WERI-Rb-1 (cell line): Measurements from ENCODE around the gene APOBEC3A.
A peak's percentile ranks its signal among the peaks of the same experiment; 100 is the strongest.

Experiments used
- DNase-seq: peaks from one replicate; pipeline ENCODE4 v3.0.0-alpha.2; 2020
- H3K27ac ChIP-seq: fragments of 250-450 bp; sonication (Bioruptor Pico); 2 replicates; pipeline ENCODE4 v1.5.1; 2020; ENCODE audit warnings: mild to moderate bottlenecking, moderate library complexity
- H3K27me3 ChIP-seq: fragments of 250-450 bp; sonication (Bioruptor Pico); 2 replicates; pipeline ENCODE4 v1.5.1; 2021; ENCODE audit warnings: mild to moderate bottlenecking, low read depth, moderate library complexity; ENCODE audit not compliant: insufficient read depth, severe bottlenecking
- H3K36me3 ChIP-seq: fragments of 250-450 bp; sonication (Bioruptor Pico); 2 replicates; pipeline ENCODE4 v1.5.1; 2020; ENCODE audit warnings: mild to moderate bottlenecking, moderate library complexity
- H3K4me3 ChIP-seq: 2 replicates; pipeline ENCODE4 v1.5.1; 2011; ENCODE audit warnings: low read depth, mild to moderate bottlenecking, control low read depth, low read length
- H3K9me3 ChIP-seq: fragments of 250-450 bp; sonication (Bioruptor Pico); 2 replicates; pipeline ENCODE4 v1.5.1; 2021; ENCODE audit warnings: mild to moderate bottlenecking, moderate library complexity; ENCODE audit not compliant: severe bottlenecking
- TF ChIP-seq, protein P1 (sequence below): IDR thresholded peaks from 2 replicates; pipeline ENCODE4 v1.5.1; 2011; ENCODE audit warnings: low read depth, mild to moderate bottlenecking, control low read depth, inconsistent platforms, low read length

APOBEC3A gene

DNA sequence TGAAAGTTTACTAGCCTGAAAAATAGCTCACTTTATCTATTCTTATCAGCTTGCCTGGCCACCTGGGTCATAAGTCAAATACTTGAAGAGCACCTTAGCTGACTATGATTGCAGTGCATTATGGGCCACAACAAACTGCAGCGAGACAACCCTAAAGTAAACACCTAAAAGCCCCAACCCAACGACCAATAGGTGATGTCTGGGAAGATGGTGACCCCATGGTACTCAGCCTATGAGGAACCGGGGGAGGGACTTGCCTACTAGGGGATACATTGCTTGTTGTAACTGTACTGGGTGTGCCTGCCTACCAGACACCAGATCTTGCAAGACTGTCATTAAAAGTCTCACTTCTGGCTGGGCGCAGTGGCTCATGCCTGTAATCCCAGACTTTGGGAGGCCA, 35.6 kb upstream of the APOBEC3A start:
- Histone ChIP-seq H3K4me3 (no peak overlapping the region), H3K27ac (no peak overlapping the region), H3K9me3 (no peaks in the 10 kb centered on the region), H3K27me3 (no peaks in the 10 kb centered on the region), H3K36me3 (no peaks in the 10 kb centered on the region)
- DNase-seq: no peak
- TF ChIP-seq, protein P1, sequence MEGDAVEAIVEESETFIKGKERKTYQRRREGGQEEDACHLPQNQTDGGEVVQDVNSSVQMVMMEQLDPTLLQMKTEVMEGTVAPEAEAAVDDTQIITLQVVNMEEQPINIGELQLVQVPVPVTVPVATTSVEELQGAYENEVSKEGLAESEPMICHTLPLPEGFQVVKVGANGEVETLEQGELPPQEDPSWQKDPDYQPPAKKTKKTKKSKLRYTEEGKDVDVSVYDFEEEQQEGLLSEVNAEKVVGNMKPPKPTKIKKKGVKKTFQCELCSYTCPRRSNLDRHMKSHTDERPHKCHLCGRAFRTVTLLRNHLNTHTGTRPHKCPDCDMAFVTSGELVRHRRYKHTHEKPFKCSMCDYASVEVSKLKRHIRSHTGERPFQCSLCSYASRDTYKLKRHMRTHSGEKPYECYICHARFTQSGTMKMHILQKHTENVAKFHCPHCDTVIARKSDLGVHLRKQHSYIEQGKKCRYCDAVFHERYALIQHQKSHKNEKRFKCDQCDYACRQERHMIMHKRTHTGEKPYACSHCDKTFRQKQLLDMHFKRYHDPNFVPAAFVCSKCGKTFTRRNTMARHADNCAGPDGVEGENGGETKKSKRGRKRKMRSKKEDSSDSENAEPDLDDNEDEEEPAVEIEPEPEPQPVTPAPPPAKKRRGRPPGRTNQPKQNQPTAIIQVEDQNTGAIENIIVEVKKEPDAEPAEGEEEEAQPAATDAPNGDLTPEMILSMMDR: no peak

DNA sequence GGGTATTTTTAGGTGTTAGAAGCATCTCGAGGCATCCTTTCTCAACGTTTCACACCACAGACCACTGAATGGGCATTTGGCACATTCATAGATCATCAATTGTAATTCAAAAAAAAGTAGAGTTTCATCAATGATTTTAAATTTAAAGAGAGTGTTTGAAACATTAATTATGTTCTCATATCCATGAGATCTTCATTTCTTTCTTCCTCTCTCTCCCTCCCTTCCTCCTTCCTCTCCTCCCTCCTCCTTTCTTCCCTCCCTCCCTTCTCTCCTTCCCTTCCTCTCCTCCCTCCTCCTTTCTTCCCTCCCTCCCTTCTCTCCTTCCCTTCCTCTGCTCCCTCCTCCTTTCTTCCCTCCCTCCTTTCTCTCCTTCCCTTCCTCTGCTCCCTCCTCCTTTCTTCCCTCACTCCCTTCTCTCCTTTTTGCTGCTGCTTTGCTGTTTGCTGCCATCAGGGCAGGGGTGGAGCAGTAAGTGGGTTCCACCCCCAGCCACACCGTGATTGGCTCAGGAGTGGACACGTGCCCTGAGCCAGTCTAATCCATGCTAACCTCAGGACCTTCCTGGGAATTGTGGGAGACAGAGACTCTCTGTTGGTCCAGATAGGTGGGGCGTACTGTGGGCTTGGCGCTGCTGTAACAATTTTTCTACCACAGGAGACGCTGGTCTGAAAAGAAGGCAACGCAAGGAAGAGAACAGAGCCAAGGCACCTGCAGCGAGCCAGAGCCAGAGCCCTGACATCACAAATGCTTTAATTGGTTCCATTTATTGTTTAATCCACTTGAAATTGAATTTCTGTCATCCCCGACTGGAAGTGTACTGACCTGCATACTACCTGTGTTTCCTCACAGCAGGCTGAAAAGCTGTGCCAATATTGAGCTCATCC, 33.7 kb upstream of the APOBEC3A start:
- Histone ChIP-seq H3K27ac (peak overlapping the region; percentile 65), H3K27me3 (no peaks in the 10 kb centered on the region), H3K9me3 (no peaks in the 10 kb centered on the region), H3K4me3 (peak overlapping the region; percentile 34), H3K36me3 (no peaks in the 10 kb centered on the region)
- TF ChIP-seq, protein P1: peak; percentile 60
- DNase-seq: peak; percentile 88

DNA sequence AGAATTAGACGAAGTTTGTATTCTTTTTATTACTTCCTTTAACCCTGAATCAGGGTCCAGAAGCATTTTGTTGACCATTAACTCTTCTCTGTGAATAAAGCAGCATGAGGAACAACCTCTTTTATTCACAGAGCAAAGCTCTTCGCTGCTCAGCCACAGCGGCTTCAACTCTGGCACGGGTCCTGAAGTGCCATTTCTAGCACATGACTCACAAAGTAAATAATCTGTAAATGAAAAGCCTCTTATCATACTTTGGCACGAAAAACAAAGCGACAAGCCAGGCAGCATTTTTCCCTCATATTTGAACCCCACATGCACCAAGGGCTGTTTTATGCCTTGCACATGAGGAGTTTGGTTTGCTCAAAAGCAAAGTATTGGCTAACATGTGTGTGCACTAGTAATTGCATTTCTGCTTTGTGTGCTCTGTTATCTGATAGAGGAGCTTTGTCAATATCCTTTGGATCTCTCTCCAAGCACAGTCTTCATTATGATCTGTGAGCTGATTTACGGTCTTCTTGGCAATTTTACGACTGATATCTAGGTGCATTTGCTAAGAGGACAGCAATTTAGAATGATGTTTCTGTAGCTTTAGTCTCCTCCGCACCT, 33.0 kb upstream of the APOBEC3A start:
- DNase-seq: peak; percentile 29
- H3K4me3 ChIP-seq: peak overlapping the region; percentile 34

DNA sequence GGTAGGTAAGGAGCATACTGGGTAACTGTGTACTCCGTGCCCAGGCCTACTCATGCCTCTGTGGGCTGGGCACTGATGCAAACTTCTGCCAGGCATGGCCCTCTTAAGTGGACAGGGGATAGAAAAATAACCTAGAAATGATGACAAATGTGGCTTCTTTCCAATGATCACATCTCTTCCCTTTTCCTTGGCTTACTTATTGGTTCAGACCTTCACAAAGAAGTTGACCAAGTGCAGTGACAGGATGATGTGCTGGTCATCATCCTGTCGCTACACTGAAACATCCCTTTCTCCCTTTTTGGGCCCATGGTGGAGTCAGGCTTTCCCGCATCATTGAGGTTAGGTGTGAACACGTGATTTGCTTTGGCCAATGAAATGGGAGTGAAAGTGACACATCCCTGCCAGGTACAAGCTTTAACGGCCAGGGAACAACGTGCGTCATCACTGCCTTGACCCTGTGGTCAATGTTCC, 31.8 kb upstream of the APOBEC3A start:
- DNase-seq: no peak
- Histone ChIP-seq H3K4me3 (no peak overlapping the region), H3K27ac (no peak overlapping the region), H3K9me3 (no peaks in the 10 kb centered on the region), H3K27me3 (no peaks in the 10 kb centered on the region), H3K36me3 (no peaks in the 10 kb centered on the region)
- TF ChIP-seq, protein P1: no peak

More for the DNA sequence above, 33.0 kb upstream of the APOBEC3A start:
- no peaks in the 10 kb centered on the region for H3K9me3 ChIP-seq
- peak overlapping the region; percentile 65 for H3K27ac ChIP-seq
- no peaks in the 10 kb centered on the region for H3K27me3 ChIP-seq
- TF ChIP-seq, protein P1: no peak
- no peaks in the 10 kb centered on the region for H3K36me3 ChIP-seq

DNA sequence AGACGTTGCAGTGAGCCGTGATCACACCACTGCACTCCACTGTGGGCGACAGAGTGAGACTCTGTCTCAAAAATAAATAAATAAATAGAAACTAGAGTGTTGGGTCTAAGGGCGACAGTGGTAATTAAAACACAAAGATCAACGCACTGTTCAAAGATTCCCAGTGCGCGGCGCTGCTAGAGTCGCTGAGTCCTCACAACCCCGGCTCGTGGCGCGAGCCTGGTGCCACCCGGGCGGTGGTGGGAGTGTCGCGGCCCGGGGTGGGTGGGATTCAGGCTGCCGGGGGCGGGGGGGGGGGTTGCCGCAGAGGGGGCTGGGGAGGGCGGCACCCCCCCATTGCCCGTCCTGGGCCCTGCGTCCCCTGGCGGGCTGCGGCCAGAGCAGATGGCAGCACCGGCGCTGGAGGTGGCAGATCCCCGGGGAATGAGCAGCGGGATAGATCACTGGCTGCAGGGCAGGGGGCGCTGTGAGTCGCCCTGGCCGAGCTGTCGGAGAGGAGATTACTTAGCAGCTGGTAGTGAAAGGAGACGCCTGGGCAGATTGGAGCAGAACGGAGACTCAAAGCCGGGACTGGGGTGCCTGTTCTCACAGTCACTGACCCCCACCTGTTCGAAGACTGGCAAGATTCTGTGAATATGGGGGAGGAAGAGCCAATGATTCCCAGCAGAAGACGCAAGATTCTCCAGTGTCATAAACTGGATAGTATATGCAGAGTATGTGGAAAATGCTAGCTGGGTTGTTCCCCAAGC, 30.2 kb upstream of the APOBEC3A start:
- Histone ChIP-seq H3K27me3 (no peaks in the 10 kb centered on the region), H3K9me3 (no peaks in the 10 kb centered on the region), H3K36me3 (no peaks in the 10 kb centered on the region), H3K27ac (peak overlapping the region; percentile 49), H3K4me3 (peak overlapping the region; percentile 3)
- TF ChIP-seq, protein P1: peak; percentile 94
- DNase-seq: peak; percentile 91
